ENCODE measurements around the gene HIGD1C. TPM values are rescaled to one million over a fixed set of nuclear protein-coding genes. Genes with fewer than 3 reads are reported as not detected.
"Not testable (repeated sequence)": the region's sequence is repeated elsewhere in the genome, so short reads cannot be mapped to it uniquely, and the experiment has no call there.

The HIGD1C gene
- polyA plus RNA-seq, 3 donors = 0.43 TPM; not detected in 2

DNA sequence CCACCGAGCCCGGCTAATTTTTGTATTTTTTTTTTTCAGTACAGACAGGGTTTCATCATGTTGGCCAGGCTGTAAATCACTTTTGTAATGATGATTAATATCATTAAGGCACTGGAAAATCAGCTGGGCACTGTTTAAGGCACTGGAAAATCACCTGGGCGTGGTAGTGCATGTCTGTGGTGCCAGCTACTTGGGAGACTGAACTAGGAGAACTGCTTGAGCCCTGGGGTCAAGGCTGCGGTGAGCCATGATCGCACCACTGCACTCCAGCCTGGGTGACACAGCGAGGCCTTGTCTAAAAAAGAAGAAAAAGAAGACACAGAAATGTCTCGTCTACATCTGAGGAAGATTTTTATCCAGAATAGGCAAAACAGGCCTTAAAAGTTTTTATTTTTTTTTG lies 61.1 kb downstream of the HIGD1C start:
- DNase-seq (ENCODE audit: low read depth in 3 of 3, low spot score in 2 of 3) = no peak

DNA sequence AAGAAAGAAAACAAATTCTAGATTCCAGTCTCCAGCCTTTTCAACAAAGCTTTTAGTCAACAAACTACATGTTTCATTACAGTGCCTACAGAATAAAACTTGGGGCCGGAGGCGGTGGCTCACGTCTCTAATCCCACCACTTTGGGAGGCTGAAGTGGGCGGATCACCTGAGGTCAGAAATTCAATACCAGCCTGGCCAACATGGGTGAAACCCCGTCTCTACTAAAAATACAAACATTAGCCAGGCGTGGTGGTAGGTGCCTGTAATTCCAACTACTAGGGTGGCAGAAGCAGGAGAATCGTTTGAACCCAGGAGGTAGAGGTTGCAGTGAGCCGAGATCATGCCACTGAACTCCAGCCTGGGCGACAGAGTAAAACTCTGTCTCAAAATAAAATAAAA lies 62.1 kb downstream of the HIGD1C start:
- DNase-seq (ENCODE audit: low read depth in 3 of 3, low spot score in 2 of 3) = not testable (repeated sequence)

DNA sequence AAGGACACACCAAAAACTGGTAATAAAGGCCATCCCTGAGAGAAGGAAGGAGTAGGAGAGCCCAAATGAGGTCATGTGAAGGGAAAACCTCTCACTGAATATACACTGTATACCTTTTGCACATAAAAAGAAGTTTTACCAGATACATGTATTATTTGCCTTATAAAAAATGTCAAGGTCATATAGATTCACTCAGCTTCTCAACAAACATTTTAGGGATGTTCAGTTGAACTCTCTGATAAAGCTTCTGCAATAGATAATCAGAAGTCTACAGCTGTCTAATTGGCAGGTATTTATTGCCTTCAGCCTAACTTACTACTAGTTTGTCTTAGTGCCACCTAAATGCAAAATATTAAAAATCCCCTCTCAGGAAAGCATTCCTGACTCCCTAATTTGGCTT lies 65.1 kb downstream of the HIGD1C start:
- DNase-seq (ENCODE audit: low read depth in 3 of 3, low spot score in 2 of 3) = no peak

DNA sequence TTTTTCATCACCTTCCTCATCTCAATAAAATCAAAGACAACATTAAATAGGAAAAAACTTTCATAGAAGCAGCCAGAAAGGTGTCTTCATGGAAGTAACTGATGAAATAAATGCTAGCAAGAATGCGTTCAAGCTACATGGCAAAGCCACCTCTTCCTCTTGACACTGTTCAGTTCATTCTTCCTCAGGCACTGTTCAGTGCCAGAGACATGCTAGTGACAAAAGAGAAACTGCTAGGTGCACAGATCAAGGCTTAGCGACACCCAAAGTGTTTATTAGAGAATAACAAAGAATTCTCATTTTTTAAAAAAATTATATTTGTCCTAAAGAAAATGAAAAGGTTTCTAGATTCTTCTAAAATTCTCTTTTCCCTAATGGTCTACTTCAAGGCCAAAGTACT lies 66.6 kb downstream of the HIGD1C start:
- no peak for DNase-seq (ENCODE audit: low read depth in 3 of 3, low spot score in 2 of 3)

DNA sequence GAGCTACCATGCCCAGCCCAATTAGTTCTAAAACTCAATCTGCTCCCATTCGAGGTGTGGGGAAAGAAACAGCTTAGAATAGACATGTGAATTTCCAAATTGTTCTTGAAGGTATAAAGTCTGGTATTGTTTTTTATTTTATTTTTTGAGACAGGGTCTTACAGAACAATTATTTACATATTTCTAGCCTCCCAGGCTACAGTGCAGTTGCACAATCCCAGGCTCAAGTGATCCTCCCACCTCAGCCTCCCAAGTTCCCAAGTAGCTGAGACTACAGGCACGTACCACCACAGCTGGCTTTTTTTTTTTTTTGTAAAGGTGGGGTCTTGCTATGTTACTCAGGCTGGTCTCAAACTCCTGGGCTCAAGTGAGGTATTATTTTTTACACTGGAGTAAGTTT lies 67.6 kb downstream of the HIGD1C start:
- DNase-seq (ENCODE audit: low read depth in 3 of 3, low spot score in 2 of 3) = no peak

Other genes starting within 250 kb of the HIGD1C start
- 10 to 100 TPM; 48.4 to 55.7 (median 54.0) TPM for gene ATF1, start 188.4 kb upstream of the HIGD1C start, polyA plus RNA-seq (ENCODE audit: insufficient read length in 3 of 3)
- under 1 TPM in 2 of 3 donors, not detected in 1; 0.06 to 0.08 TPM for gene TMPRSS12, start 109.6 kb upstream of the HIGD1C start, polyA plus RNA-seq (ENCODE audit: insufficient read length in 3 of 3)
- 10 to 100 TPM; 46.9 to 53.9 (median 48.9) TPM for gene SLC11A2, start 73.8 kb downstream of the HIGD1C start, polyA plus RNA-seq (ENCODE audit: insufficient read length in 3 of 3)
- 10 to 100 TPM; 86.4 to 88.1 (median 87.8) TPM for gene LETMD1, start 95.8 kb downstream of the HIGD1C start, polyA plus RNA-seq (ENCODE audit: insufficient read length in 3 of 3)
- 10 to 100 TPM; 35.4 to 38.4 (median 35.7) TPM for gene CSRNP2, start 131.1 kb downstream of the HIGD1C start, polyA plus RNA-seq (ENCODE audit: insufficient read length in 3 of 3)
- 10 to 100 TPM; 56.6 to 59.6 (median 58.6) TPM for gene TFCP2, start 220.6 kb downstream of the HIGD1C start, polyA plus RNA-seq (ENCODE audit: insufficient read length in 3 of 3)